HG02981 (cell line): Measurements from ENCODE around the gene DNAH2.

Source experiments
- ATAC-seq: cut with Tn5 transposase; IDR thresholded peaks from one replicate; pipeline ENCODE4 v1.9.1; 2021; ENCODE audit warnings: mild to moderate bottlenecking, moderate library complexity; ENCODE audit not compliant: unreplicated experiment

Gene DNAH2

GRCh38 chr17:7848739-7849129 lies 131.2 kb downstream of the DNAH2 start:
- no peak for ATAC-seq

DNA sequence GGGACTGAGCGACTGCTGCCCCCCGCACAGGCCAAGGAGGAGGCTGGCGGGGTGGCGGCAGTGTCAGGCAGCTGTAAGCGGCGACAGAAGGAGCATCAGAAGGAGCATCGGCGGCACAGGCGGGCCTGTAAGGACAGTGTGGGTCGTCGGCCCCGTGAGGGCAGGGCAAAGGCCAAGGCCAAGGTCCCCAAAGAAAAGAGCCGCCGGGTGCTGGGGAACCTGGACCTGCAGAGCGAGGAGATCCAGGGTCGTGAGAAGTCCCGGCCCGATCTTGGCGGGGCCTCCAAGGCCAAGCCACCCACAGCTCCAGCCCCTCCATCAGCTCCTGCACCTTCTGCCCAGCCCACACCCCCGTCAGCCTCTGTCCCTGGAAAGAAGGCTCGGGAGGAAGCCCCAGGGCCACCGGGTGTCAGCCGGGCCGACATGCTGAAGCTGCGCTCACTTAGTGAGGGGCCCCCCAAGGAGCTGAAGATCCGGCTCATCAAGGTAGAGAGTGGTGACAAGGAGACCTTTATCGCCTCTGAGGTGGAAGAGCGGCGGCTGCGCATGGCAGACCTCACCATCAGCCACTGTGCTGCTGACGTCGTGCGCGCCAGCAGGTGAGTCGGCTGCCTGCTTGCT lies 131.7 kb downstream of the DNAH2 start:
- ATAC-seq = no peak

DNA sequence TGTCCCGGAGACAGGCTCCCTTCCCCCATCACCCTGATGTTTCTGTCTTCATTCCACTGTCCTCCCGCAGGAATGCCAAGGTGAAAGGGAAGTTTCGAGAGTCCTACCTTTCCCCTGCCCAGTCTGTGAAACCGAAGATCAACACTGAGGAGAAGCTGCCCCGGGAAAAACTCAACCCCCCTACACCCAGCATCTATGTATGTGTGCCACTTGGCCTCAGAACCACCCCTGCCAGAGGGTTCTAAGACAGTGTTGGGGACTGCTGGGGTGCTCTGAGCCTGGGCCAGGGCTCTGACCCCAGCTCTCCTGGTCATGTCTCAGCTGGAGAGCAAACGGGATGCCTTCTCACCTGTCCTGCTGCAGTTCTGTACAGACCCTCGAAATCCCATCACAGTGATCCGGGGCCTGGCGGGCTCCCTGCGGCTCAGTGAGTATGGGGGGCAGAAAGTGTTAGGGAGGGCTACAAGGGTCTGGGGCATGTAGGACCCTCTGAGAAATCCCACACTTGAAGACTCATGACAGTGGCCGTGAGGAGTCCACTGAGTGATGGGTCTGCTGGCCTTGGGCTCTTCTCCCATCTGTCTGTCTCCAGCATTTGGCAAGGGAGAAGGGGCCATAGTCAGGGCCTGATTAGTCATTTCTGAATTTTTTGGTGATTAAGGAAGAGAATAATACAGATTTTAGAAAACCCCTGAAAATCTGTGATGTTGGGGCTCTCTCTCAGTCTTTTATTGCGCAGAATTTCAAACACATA lies 132.4 kb downstream of the DNAH2 start:
- ATAC-seq = no peak

GRCh38 chr17:7850701-7851437 lies 133.3 kb downstream of the DNAH2 start:
- no peak for ATAC-seq

DNA sequence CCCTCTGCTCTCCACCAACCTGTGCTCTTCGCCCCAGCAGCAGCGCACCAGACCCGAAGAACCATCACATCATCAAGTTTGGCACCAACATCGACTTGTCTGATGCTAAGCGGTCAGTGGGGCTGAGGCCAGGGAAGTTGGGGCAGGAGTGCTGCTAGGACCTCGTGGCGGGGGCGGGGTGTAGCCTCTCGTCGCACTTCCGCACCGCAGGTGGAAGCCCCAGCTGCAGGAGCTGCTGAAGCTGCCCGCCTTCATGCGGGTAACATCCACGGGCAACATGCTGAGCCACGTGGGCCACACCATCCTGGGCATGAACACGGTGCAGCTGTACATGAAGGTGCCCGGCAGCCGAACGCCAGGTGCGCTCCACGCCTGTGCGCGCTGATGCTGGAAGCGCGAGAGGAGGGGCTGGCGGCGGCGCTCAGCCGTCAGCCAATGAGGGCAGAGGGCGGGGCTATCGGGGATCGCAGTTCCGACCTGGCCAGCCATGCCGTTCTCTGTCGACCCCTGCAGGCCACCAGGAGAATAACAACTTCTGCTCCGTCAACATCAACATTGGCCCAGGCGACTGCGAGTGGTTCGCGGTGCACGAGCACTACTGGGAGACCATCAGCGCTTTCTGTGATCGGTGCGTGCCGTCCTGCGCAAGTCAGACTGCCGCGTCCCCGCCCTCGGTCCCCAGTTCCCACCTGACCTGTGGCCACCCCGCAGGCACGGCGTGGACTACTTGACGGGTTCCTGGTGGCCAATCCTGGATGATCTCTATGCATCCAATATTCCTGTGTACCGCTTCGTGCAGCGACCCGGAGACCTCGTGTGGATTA lies 134.1 kb downstream of the DNAH2 start:
- ATAC-seq = peak; percentile 58

- no peak for ATAC-seq
These were observed 134.7 kb downstream of the DNAH2 start for GRCh38 chr17:7852262-7852670.

DNA sequence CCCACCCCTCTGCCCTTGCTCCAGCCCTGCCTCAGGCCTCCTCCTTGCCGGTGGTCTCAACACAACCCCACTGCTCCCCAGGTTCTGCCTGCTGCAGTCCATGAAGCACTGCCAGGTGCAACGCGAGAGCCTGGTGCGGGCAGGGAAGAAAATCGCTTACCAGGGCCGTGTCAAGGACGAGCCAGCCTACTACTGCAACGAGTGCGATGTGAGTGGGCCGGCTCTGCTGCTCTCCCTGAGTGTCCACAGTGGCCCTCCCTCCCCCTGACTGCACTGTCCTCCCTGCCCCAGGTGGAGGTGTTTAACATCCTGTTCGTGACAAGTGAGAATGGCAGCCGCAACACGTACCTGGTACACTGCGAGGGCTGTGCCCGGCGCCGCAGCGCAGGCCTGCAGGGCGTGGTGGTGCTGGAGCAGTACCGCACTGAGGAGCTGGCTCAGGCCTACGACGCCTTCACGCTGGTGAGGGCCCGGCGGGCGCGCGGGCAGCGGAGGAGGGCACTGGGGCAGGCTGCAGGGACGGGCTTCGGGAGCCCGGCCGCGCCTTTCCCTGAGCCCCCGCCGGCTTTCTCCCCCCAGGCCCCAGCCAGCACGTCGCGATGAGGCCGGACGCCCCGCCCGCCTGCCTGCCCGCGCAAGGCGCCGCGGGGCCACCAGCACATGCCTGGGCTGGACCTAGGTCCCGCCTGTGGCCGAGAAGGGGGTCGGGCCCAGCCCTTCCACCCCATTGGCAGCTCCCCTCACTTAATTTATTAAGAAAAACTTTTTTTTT lies 135.6 kb downstream of the DNAH2 start:
- ATAC-seq = no peak

GRCh38 chr17:7853691-7854038 lies 136.1 kb downstream of the DNAH2 start:
- ATAC-seq = no peak

DNA sequence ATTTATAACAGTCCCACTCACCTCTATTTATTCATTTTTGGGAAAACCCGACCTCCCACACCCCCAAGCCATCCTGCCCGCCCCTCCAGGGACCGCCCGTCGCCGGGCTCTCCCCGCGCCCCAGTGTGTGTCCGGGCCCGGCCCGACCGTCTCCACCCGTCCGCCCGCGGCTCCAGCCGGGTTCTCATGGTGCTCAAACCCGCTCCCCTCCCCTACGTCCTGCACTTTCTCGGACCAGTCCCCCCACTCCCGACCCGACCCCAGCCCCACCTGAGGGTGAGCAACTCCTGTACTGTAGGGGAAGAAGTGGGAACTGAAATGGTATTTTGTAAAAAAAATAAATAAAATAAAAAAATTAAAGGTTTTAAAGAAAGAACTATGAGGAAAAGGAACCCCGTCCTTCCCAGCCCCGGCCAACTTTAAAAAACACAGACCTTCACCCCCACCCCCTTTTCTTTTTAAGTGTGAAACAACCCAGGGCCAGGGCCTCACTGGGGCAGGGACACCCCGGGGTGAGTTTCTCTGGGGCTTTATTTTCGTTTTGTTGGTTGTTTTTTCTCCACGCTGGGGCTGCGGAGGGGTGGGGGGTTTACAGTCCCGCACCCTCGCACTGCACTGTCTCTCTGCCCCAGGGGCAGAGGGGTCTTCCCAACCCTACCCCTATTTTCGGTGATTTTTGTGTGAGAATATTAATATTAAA lies 136.7 kb downstream of the DNAH2 start:
- no peak for ATAC-seq

DNA sequence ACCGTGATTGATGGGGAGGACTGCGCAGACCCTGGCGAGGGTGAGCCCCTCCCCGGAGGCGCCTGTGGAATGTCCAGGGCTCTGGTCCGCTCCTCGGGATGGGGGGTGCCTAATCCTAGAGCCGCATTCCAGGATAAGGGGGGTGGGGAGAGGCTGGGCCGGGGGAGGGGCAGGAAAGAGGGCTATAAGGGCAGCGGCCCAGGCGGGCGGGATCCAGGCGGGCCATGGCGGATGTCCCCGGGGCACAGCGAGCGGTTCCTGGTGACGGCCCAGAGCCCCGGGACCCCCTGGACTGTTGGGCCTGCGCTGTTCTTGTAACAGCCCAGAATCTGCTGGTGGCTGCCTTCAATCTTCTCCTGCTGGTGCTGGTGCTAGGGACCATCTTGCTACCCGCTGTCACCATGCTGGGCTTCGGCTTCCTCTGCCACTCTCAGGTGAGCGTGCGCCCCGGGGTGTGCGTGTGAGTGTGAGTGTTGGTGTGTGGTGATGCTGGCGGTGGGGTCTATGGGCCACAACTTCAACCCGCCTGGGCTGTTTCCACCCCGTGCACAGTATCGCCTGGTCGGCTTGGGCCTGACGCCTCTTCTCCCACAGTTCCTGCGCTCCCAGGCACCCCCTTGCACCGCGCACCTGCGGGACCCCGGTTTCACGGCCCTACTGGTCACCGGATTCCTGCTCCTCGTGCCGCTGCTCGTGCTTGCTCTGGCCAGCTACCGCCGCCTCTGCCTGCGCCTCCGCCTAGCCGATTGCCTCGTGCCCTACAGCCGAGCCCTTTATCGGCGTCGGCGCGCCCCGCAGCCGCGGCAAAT lies 137.5 kb downstream of the DNAH2 start, which contains the start of gene TMEM88:
Gene TMEM88 (plus strand): TSS at position 216 of the 809 bp plus-strand sequence. CDS start 9 bp downstream, at position 225.
- ATAC-seq = no peak

DNA sequence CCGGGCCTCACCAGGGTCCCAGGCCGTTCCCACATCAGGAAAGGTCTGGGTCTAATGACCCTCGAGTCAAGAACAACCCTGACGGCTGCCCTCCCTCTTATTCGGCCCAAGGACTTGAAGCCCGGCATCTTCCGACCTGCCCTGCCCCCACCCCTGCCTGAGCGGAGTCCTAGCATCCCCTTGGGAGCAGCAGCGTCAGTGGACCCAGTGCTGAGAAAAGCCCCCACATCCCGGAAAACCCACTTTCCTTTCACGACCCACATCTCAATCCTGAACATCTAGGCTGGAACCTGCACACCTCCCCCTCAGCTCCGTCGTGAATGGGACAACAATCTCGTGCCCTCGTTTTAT lies 138.1 kb downstream of the DNAH2 start:
- no peak for ATAC-seq

DNA sequence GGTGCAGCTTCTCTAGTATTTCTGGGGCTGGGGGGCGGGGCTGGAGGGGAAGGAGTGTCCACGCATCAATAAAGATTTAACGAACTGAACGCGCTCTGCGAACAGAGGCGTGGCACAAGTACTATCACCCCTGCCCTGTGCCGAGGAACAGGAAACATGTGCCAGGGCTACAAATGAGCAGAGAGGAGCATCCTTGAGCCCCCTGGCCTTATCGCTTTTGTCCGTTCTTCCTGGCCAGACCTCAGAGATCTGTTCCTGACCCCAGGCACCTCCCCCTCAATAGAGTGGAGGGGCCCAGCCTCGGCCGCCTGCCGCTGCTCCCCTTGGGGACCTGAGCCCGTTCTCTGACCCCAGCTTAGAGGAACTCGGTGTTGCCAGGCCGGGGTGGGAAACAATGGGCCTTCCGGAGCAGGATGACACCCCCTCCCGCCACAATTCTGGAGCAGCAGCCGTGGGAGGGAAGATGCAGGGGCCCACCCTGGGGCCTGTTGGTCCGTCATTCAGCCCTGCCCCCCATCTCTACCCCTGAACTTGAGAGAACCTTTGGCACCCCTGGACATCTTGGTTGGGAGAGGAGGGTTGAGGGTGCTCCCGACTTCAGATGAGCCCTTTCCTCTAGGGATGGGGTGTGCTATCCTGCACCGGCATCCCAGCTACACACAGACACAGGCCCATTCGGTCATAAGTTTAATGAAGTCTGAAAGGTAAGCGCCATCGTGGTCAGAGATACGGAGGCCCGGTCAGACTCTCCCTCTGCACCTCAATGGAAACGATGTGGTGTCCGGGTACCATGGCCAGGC lies 138.7 kb downstream of the DNAH2 start:
- ATAC-seq = no peak

GRCh38 chr17:7856811-7857712 lies 139.5 kb downstream of the DNAH2 start, which contains the start of gene NAA38:
Gene NAA38, minus strand, starts transcription at chr17:7857559. Its CDS starts 96 bp downstream, at chr17:7857463.
- peak; percentile 75 for ATAC-seq

DNA sequence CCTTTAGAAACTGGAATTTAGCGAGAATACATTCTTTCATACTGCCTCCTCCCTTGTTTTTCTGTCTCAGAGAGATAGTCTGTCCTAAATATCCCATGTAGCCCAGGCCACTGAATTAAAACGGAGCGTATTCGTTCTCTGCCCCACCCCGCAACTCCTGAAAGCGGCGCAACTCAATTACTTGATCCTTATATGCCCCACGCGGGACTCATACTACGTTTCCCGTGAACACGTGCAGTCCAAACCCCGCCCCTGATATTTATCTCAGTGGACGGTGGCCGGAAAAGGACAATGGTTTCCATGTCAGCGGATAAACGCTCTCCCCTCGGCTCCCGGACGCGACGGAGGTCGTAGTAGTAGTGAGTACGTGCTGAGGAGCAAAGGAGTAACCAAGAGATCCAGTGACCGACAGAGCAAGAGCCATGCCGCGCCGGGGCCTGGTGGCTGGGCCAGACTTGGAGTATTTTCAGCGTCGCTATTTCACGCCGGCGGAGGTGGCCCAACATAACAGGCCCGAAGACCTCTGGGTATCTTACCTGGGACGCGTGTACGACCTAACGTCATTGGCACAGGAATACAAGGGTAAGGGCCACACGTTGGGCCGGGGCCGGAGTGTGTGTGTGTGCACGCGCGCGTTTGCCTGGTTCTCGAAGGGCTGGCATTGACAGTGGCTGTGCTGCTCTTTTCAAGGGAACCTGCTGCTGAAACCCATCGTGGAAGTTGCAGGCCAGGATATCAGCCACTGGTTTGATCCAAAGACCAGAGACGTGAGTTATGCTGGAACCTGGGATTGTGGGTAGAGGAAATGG lies 140.4 kb downstream of the DNAH2 start, which contains the start of gene CYB5D1:
Gene CYB5D1 (plus strand): TSS at position 291 of the 809 bp plus-strand sequence. CDS start 132 bp downstream, at position 423.
- peak; percentile 28 for ATAC-seq

GRCh38 chr17:7858522-7858810 lies 140.9 kb downstream of the DNAH2 start:
- no peak for ATAC-seq

- no peak for ATAC-seq
These were observed 141.5 kb downstream of the DNAH2 start for GRCh38 chr17:7859028-7859427.
